Pancreas (tissue), 10 donors: Measurements from ENCODE around the gene TTYH2. TPM values are rescaled to one million over a fixed set of nuclear protein-coding genes. Genes with fewer than 3 reads are reported as not detected.

Experiments
- ATAC-seq, 4 donors: fragments of 200-7000 bp; cut with Tn5 transposase; one replicate each; pipeline versions ENCODE4 v1.8.0 to v1.9.1; 2020; ENCODE audit warnings: mild to moderate bottlenecking in 4 of 4, moderate library complexity in 4 of 4
- DNase-seq, 6 donors: peaks; one replicate each; pipeline ENCODE4 v3.0.0-alpha.2; 2020
- FAIRE-seq: peaks from 2 replicates; lab custom pipeline; 2012; peaks lifted over from hg19 to GRCh38; lab: Jason Lieb, UNC
- H3K27ac ChIP-seq, 4 donors: fragments of 200-600 bp; sonication (generic); 1 replicate in 3 of 4; 2 replicates in 1 of 4; pipeline versions ENCODE4 v1.5.0 to v1.8.0; 2020
- H3K27me3 ChIP-seq, 4 donors: fragments of 200-600 bp; one replicate each; pipeline ENCODE4 v1.8.0; 2021
- H3K36me3 ChIP-seq, 3 donors: fragments of 200-600 bp; sonication (generic) in 1 of 3; one replicate each; pipeline versions ENCODE4 v1.5.0 to v1.8.0; 2020 to 2021
- H3K4me1 ChIP-seq, 3 donors: fragments of 200-600 bp; one replicate each; pipeline ENCODE4 v1.8.0; 2021
- H3K4me3 ChIP-seq, 4 donors: fragments of 200-600 bp; sonication (generic) in 2 of 4; one replicate each; pipeline versions ENCODE4 v1.5.0 to v1.8.0; 2020 to 2021
- H3K9me3 ChIP-seq, 4 donors: fragments of 200-600 bp; one replicate each; pipeline ENCODE4 v1.8.0; 2021
- WGBS, 2 donors: extraction: QIAGEN DNeasy Blood & Tissue Kit; methylation state at CpG; one replicate each; pipeline ENCODE4 v1.1.7; 2013; 5-methylcytosine and 5-hydroxymethylcytosine counted together
- intact Hi-C, 3 donors: fragments of 100-400 bp; cut with DNase I; formaldehyde crosslinking; loops; one replicate each; pipeline versions ENCODE4 v1.11.1 to v1.14.2; 2022
- polyA plus RNA-seq, 2 donors: library from polyadenylated mRNA; stranded (reverse); fragments of 200-250 nt; gene quantifications; one replicate each; pipeline ENCODE4 v1.2.3, GENCODE V29; 2013
- total RNA-seq, 6 donors: library from RNA; stranded (reverse); fragmentation: NEBNext Ultra II Directional in 4 of 6; extraction: Animal tissue kit (Norgen Biotek cat#: 25700) in 4 of 6; gene quantifications; one replicate each; pipeline versions ENCODE4 v1.2.1 to v1.2.4, GENCODE V29; 2021 to 2023
- TF ChIP-seq, protein P1 (sequence below), 4 donors: fragments of 200-600 bp; sonication (generic) in 3 of 4; IDR thresholded peaks; one replicate each; pipeline versions ENCODE4 v1.5.0 to v1.8.0; 2021; ENCODE audit warnings: antibody characterized with exemption in 4 of 4
- donor health status: healthy with polysubstance abuse.
- donor health status: DM: no; HTN: no; CAD: no; lungs with moderate emphysema.
- donor health status: DM: no; HTN: no; CAD: no.
- donor health status: control.
- donor health status: control.
- donor health status: Bipolar disorder and iron deficiency.
- donor health status: DM: yes; HTN: yes; CAD: no.
- donor health status: DM: no; HTN: no; CAD: no.
- donor health status: DM: no; HTN: no; CAD: no.
- donor health status: DM: yes; HTN: yes; CAD: no.

The TTYH2 gene
- total and polyA plus RNA-seq, 8 donors, result 3.0 to 13.8 (median 7.5) TPM

DNA sequence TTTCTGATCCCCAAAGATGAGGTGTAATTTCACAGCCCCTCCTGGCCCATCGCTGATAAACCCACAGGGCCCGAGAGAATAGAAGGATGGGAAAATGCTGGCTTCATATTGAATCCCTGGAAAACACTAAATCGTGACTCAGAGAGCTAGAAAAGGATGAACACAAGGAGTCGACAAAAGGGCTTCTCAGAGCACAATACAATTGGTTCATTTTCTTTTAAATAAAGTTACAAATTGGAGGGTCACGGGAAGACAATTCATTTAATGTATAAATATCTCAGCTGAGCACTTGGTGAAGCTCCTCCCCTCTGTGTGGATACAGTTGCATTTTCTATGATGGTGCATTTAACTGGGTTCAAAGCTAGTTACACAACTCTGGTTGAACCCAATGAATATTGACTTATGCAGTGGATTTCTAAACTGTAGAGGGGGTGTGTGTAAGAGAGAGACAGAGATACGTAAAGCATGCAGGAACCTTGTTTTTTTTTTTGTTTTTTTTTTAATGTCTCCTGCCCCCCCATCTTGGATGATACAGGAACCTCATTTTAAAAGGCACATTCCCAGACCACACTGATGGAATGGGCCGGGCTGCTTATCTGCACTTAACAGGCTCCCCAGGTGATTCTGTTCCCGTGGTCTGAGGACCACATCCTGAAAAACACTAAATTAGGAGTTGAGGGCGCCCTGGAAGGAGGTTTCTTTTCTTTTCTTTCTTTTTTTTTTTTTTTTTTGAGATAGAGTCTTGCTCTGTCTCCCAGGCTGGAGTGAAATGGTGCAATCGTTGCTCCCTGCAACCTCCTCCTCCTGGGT, 14.1 kb downstream of the TTYH2 start:
- Histone ChIP-seq H3K4me3 (no peak overlapping the region), H3K9me3 (no peaks in the 10 kb centered on the region), H3K27me3 (no peaks in the 10 kb centered on the region), H3K36me3 (no peaks in the 10 kb centered on the region), H3K27ac (no peak overlapping the region), H3K4me1 (peaks cover 4 to 11% (median 5%) of the 10 kb centered on the region in 3 donors)
- ATAC-seq (no peak), FAIRE-seq (no peak), DNase-seq (no peak)
- TF ChIP-seq, protein P1, sequence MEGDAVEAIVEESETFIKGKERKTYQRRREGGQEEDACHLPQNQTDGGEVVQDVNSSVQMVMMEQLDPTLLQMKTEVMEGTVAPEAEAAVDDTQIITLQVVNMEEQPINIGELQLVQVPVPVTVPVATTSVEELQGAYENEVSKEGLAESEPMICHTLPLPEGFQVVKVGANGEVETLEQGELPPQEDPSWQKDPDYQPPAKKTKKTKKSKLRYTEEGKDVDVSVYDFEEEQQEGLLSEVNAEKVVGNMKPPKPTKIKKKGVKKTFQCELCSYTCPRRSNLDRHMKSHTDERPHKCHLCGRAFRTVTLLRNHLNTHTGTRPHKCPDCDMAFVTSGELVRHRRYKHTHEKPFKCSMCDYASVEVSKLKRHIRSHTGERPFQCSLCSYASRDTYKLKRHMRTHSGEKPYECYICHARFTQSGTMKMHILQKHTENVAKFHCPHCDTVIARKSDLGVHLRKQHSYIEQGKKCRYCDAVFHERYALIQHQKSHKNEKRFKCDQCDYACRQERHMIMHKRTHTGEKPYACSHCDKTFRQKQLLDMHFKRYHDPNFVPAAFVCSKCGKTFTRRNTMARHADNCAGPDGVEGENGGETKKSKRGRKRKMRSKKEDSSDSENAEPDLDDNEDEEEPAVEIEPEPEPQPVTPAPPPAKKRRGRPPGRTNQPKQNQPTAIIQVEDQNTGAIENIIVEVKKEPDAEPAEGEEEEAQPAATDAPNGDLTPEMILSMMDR (IDR thresholded peaks at IDR 0.05), result no peak
- whole genome bisulfite sequencing, 2 donors, result 84% methylated on average over 10 of the region's 10 CpGs
- intact Hi-C loops, result loop anchor here in 1 of 3 donors (5.0 kb wide), 1 partner anchor 240 kb away; the partner anchor contains the start of gene CD300A

DNA sequence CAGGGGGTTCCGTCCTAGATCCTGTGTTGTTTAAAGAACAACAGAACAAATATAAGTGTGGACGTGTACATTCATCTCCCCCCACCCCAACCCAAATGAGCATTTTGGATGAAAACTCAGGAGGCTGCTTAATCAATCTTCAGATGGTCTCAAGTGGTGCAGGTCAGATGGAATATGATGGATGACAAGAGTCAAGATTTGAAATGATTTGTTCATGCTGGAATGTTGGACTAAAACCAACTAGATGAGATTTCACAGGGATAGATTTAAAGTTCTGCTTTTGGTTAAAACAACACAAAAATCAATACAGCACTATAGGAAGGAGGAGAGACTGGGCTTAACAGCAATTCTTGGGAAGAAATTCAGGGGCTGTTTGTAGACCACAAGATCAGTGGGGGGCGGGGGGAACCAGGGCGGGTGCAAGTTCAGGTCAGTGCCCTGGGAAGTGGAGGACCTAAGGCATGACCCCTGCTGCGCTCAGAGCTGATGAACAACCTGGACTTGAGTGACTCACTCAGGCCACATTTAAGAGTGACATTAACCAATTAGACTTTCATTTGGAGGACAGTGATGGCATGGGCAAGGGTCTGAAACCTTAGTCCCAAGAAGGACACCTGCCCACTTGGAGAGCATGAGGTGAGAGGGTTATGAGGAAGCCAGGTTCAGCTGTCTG, 15.1 kb downstream of the TTYH2 start:
- Histone ChIP-seq H3K27ac (no peak overlapping the region), H3K36me3 (no peaks in the 10 kb centered on the region), H3K4me3 (no peak overlapping the region), H3K4me1 (peaks cover 7 to 17% (median 7%) of the 10 kb centered on the region in 3 donors), H3K9me3 (no peaks in the 10 kb centered on the region), H3K27me3 (no peaks in the 10 kb centered on the region)
- DNase-seq (no peak), FAIRE-seq (no peak), ATAC-seq (no peak)
- 73 to 77% methylated on average over 5 of the region's 5 CpGs for WGBS, 2 donors
- TF ChIP-seq, protein P1 (IDR thresholded peaks at IDR 0.05), result no peak
- intact Hi-C loops, result loop anchor here in 1 of 3 donors (5.0 kb wide), 1 partner anchor 239 kb away; the partner anchor contains the start of gene CD300A

DNA sequence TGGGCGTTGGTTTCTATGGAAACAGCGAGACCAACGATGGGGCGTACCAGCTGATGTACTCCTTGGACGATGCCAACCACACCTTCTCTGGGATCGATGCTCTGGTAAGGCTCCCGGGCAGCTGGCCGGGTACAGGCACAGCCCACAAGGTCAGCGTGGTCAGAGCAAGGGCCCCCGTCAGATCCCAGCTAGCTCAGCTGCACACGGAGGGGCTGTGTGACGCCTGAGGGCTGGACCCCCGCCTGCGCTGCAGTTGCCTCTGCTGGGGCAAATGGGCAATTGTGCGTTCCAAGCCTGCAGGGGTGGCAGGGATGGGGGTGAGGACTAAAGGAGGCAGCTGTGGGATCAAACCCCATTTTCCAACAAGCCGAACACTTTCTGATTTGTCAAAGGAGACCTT, 17.5 kb downstream of the TTYH2 start:
- Histone ChIP-seq H3K9me3 (no peaks in the 10 kb centered on the region), H3K4me1 (peaks cover 7 to 29% (median 10%) of the 10 kb centered on the region in 3 donors), H3K27me3 (no peaks in the 10 kb centered on the region), H3K4me3 (no peak overlapping the region), H3K27ac (peak overlapping the region in 2 of 4 donors; percentile 60 to 78), H3K36me3 (no peaks in the 10 kb centered on the region)
- ATAC-seq (no peak), DNase-seq (peak in 1 of 6 donors; percentile 48), FAIRE-seq (no peak)
- 93 to 95% methylated on average over 16 of the region's 16 CpGs for WGBS, 2 donors
- TF ChIP-seq, protein P1 (IDR thresholded peaks at IDR 0.05), result no peak
- intact Hi-C loops, result no loop called here

DNA sequence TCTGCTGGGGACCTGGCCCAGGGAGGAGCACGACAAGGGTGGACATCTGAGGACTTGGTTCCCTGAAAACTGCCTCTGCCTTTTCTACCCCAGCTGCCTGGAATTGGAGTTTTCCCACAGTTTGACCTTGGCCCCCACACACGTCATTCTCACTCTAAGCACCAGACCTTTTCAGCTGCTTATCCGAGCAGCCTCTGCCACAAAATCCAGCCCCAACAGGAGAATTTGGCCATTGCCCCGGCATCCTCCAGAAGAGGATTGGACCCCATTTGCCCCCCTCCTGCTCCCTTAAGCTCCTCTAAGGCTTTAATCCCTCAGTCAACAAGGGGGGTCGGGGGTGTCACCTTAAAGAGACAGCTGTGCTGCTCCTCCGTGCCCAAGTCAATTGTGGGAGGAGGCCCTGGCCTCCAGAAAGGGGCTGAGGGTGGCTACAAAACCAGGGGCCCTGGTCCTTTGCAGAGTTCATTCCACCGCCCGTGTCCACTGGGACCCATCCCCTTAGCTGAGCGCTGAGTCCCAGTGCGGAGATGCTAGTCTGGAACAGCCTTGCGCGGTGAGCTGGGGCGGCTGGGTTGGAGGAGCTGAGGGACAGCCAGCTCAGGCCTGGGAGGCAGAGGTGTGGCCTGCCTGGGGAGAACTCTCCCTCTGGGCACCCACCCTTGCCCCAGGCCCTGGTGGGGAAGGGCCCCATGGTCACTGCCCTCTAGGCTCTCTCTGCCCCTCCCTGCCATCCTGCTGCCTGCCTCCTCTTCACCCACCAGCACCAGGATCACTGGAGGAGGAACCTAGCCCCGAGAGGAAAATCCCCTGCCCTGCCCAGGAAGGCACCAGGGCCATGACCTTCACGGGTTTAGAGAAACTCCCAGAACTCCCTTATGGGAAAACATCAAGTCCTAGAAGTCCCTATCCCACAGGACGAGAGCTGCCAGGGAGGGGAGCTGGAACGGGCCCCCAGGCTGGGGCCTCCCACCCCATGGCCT, 18.8 kb downstream of the TTYH2 start:
- H3K27me3 ChIP-seq, result no peaks in the 10 kb centered on the region
- peak; percentile 83 to 90 (median 85) for ATAC-seq
- H3K9me3 ChIP-seq, result no peaks in the 10 kb centered on the region

More for the DNA sequence above, 18.8 kb downstream of the TTYH2 start:
- WGBS, 2 donors, result 65% methylated on average over 17 of the region's 17 CpGs
- FAIRE-seq (no peak), DNase-seq (peak in 5 of 6 donors; percentile 65 to 86 (median 79))
- intact Hi-C loops, result no loop called here
- Histone ChIP-seq H3K4me1 (peaks cover 7 to 29% (median 10%) of the 10 kb centered on the region in 3 donors), H3K36me3 (no peaks in the 10 kb centered on the region), H3K4me3 (no peak overlapping the region), H3K27ac (peak overlapping the region; percentile 60 to 78 (median 68))
- TF ChIP-seq, protein P1 (IDR thresholded peaks at IDR 0.05), result no peak
